Activated CD8-positive, alpha-beta memory T cell treated with anti-CD3 and anti-CD28 coated beads for 48 hours (primary cell): ENCODE data around the gene PCDHA4.
"Not testable (repeated sequence)": the region's sequence is repeated elsewhere in the genome, so short reads cannot be mapped to it uniquely, and the experiment has no call there.

ENCODE experiments used
- DNase-seq, 3 experiments: peaks; one replicate each; pipeline ENCODE4 v3.0.0-alpha.2; 2020; ENCODE audit warnings: low read depth in 2 of 3, low spot score in 2 of 3

The PCDHA4 gene

DNA sequence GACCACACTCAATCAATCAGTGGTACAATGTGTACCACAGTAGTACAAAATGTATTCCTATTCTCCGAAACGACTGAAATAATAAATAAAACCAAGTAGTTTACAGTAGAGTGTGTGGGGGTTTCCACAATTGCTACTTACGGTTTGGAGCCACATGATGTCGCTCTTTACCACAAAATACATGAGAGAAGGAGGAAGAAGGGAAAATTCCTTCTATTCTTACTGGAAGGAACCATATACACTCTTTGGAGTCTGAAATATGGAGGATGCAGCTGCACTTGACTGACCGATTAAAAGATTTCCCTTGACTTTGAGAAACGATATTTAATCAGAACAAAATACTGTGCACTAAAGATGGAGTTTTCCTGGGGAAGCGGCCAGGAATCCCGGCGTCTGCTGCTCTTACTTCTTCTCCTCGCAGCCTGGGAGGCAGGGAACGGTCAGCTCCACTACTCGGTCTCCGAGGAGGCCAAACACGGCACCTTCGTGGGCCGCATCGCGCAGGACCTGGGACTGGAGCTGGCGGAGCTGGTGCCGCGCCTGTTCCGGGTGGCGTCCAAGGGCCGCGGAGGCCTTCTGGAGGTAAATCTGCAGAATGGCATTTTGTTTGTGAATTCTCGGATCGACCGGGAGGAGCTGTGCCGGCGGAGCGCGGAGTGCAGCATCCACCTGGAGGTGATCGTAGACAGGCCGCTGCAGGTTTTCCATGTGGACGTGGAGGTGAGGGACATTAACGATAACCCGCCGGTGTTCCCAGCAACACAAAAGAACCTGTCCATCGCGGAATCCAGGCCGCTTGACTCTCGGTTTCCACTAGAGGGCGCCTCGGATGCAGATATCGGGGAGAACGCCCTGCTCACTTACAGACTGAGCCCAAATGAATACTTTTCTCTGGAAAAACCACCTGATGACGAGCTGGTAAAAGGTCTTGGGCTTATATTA, at the start of gene PCDHA4:
Gene PCDHA4, plus strand, starts transcription at position 235 of the 942 bp plus-strand sequence.
- no peak for DNase-seq

DNA sequence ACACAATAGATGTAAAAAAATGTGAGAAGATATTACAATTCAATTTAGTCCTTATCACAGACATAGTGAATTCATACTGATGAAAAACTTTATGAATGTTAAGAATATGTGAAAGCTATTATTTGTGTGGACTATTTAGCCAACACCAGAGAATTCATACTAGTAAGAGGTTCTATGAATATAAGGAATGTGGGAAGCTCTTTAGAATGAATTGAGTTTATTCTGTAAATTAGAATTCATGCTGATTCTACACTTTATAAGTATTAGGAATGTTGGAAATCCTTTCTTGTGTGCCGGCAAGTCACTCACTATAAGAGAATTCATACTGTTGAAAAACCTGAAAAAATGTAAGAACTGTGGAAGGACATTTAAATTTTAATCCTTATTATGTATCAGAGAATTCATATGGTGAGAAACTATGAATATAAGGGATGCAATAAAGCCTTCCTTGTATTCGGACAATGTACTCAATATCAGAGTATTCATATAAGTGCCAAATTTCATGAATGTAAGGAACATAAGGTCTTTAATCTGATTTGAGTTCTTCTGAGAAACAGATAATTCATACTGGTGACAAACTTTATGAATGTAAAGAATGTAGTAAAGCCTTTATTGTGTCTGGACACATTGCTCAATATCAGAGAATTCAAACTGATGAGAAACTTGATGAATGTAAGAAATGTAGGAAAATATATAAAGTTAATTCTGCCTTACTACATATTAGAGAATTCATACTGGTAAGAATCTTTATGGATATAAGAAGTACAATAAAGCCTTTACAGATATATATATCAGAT, 42.5 kb upstream of the PCDHA4 start:
- no peak for DNase-seq

DNA sequence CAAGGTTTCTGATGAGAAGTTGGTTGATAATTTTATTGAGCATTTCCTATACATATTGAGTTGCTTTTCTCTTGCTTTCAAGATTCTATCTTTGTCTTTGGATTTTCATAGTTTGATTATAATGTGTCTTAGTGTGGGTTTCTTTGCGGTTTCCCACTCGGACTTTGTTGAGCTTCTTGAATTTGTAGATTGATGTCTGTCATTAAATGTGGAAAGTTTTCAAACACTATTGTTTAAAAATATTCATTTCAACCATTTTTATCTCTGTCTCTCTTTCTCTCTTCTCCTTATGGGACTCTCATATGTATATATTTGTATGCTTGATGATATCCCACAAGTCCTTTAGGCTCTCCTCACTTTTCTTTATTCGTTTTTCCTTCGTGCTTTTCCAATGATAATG, 39.4 kb upstream of the PCDHA4 start:
- DNase-seq, result no peak

DNA sequence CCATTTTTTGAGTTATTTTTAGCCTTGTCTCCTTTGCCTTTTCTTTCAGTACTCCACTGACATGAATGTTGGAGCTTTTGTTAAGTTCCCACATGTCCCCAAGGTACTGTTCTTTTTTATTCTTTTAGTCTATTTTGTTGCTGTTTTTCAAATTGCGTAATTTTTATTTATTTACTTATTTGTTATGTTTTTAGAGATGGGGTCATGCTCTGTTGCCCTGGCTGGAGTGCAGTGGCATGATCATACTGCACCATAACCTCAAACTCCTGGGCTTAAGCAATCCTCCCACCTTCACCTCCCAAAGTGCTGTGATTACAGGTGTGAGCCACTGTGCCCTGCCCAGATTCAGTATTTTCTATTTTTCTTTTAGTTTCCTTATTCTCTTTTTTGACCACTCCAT, 26.4 kb upstream of the PCDHA4 start:
- DNase-seq, result no peak

DNA sequence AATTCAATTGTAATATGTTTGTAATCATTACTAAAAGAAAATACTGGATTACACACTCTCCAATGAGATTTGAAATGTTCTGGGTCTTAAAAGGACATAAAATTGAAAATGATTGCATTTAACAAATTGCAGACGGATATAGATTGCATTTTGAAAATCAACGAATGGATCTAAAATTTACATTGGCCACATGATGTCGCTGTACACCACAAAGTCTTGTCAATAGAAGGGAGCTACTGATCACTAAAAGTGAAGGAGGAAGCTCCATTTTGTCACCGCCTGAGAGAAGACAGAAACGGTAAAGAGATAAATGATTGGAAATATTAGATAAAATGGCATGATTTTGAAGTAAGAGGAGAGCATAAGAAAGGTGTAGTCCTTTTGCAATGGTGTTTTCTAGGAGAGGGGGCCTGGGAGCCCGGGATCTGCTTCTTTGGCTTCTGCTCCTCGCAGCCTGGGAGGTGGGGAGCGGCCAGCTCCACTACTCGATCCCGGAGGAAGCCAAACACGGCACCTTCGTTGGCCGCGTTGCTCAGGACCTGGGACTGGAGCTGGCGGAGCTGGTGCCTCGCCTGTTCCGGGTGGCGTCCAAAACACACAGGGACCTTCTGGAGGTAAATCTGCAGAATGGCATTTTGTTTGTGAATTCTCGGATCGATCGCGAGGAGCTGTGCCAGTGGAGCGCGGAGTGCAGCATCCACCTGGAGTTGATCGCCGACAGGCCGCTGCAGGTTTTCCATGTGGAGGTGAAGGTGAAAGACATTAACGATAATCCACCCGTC, 20.8 kb upstream of the PCDHA4 start, which contains the start of gene PCDHA1:
Gene PCDHA1, plus strand, starts transcription at position 236 of the 782 bp plus-strand sequence.
- DNase-seq, result no peak

DNA sequence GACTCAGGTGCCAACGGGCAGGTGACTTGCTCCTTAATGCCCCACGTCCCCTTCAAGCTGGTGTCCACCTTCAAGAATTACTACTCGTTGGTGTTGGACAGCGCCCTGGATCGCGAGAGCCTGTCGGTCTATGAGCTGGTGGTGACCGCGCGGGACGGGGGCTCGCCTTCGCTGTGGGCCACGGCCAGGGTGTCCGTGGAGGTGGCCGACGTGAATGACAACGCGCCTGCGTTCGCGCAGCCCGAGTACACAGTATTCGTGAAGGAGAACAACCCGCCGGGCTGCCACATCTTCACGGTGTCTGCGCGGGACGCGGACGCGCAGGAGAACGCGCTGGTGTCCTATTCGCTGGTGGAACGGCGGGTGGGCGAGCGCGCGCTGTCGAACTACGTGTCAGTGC, 19.4 kb upstream of the PCDHA4 start:
- DNase-seq, result not testable (repeated sequence)

DNA sequence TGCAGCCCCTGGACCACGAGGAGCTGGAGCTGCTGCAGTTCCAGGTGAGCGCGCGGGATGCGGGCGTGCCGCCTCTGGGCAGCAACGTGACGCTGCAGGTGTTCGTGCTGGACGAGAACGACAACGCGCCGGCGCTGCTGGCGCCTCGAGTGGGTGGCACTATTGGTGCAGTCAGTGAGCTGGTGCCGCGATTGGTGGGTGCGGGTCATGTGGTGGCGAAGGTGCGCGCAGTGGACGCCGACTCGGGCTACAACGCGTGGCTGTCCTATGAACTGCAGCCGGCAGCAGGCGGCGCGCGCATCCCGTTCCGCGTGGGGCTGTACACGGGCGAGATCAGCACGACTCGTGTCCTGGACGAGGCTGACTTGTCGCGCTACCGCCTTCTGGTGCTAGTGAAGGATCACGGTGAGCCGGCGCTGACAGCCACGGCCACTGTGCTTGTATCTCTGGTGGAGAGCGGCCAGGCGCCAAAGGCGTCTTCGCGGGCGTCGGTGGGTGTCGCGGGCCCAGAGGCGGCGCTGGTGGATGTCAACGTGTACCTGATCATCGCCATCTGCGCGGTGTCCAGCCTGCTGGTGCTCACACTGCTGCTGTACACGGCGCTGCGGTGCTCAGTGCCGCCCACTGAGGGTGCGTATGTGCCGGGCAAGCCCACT, 18.9 kb upstream of the PCDHA4 start:
- not testable (repeated sequence) for DNase-seq

DNA sequence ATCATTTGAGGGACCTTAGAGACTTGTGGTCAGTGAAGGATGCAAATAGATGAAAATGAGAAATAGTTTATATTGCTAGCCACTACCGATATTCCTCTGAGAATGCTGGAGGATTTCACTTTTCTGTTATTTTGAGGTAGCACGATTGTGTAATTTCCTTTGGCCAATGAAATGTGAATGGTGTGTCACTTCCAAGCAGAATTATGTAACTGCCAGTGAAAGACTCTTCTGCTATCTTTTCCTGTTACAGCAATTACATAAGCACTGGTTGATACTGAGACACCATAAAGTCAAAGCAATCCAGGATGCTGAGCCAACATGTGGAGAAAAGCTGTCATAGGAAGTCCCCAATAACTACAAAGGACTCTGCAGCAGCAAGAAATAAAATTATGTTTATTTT, 15.8 kb upstream of the PCDHA4 start:
- DNase-seq, result no peak

DNA sequence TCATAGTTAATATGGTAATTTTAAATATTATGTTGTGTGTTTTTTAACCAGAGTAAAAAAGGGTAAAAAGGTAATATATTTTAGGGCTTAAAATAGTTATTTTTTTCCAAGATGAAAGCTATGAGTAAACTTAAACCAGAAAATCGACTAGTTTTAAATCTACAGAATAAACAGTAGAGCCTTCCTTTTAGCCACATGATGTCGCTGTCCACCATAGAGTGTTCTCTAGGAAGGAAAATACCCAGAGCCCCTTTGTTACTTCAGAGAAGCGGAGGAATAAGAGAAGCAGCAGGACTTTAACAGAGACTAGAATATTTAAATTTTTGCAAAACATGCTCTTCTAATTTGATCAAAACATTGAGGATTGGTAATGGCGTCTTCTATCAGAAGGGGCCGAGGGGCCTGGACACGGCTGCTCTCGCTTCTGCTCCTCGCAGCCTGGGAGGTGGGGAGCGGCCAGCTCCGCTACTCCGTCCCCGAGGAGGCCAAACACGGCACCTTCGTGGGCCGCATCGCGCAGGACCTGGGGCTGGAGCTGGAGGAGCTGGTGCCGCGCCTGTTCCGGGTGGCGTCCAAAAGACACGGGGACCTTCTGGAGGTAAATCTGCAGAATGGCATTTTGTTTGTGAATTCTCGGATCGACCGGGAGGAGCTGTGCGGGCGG, 12.1 kb upstream of the PCDHA4 start, which contains the start of gene PCDHA2:
Gene PCDHA2, plus strand, starts transcription at position 258 of the 664 bp plus-strand sequence.
- no peak for DNase-seq

DNA sequence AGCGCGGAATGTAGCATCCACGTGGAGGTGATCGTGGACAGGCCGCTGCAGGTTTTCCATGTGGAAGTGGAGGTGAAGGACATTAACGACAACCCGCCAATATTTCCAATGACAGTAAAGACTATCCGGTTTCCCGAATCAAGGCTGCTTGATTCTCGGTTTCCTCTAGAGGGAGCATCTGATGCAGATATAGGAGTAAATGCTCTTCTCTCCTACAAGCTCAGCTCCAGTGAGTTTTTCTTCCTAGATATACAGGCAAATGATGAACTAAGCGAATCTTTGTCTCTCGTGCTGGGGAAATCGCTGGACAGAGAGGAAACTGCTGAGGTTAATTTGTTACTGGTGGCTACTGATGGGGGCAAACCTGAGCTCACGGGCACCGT, 11.6 kb upstream of the PCDHA4 start:
- no peak for DNase-seq

DNA sequence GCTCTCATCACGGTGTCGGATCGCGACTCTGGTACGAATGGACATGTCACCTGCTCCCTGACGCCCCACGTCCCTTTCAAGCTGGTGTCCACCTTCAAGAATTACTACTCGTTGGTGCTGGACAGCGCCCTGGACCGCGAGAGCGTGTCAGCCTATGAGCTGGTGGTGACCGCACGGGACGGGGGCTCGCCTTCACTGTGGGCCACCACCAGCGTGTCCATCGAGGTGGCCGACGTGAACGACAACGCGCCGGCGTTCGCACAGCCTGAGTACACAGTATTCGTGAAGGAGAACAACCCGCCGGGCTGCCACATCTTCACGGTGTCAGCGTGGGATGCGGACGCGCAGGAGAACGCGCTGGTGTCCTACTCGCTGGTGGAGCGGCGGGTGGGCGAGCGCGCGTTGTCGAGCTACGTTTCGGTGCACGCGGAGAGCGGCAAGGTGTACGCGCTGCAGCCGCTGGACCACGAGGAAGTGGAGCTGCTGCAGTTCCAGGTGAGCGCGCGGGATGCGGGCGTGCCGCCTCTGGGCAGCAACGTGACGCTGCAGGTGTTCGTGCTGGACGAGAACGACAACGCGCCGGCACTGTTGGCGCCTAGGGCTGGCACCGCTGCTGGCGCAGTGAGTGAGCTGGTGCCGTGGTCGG, 10.7 kb upstream of the PCDHA4 start:
- not testable (repeated sequence) for DNase-seq

DNA sequence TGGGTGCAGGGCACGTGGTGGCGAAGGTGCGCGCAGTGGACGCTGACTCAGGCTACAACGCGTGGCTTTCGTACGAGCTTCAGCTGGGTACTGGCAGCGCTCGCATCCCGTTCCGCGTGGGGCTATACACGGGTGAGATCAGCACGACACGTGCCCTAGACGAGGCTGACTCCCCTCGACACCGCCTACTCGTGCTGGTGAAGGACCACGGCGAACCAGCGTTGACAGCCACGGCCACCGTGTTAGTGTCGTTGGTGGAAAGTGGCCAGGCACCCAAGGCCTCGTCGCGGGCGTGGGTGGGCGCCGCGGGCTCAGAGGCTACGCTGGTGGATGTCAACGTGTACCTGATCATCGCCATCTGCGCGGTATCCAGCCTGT, 10.2 kb upstream of the PCDHA4 start:
- DNase-seq, result no peak

DNA sequence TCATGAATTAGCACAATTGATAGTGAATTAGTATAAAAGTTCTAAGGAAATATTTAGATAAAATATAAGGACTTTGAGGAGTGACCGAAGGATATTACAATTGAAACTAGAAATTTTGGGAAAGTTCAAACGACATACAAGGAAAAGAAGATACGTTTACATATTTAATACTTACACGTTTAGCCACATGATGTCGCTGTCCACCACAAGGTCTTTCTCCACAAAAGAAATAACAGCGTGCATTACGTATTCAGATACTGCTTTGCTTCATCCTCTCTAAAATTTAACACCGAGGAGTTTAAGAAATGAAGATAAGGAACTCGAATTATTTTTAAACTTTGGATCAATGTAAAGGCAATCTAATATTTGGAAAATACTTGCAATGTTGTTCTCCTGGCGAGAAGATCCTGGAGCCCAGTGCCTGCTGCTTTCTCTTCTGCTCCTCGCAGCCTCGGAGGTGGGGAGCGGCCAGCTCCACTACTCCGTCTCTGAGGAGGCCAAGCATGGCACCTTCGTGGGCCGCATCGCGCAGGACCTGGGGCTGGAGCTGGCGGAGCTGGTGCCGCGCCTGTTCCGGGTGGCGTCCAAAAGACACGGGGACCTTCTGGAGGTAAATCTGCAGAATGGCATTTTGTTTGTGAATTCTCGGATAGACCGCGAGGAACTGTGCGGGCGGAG, 5.9 kb upstream of the PCDHA4 start, which contains the start of gene PCDHA3:
Gene PCDHA3, plus strand, starts transcription at position 242 of the 678 bp plus-strand sequence.
- DNase-seq, result no peak

DNA sequence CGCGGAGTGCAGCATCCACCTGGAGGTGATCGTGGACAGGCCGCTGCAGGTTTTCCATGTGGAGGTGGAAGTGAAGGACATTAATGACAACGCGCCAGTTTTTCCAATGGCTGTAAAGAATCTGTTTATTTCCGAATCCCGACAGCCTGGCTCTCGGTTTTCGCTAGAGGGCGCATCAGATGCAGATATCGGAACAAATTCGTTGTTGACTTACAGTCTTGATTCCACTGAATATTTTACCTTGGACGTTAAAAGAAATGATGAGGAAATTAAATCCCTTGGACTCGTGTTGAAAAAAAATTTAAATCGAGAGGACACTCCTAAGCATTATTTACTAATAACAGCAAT, 5.4 kb upstream of the PCDHA4 start:
- no peak for DNase-seq

DNA sequence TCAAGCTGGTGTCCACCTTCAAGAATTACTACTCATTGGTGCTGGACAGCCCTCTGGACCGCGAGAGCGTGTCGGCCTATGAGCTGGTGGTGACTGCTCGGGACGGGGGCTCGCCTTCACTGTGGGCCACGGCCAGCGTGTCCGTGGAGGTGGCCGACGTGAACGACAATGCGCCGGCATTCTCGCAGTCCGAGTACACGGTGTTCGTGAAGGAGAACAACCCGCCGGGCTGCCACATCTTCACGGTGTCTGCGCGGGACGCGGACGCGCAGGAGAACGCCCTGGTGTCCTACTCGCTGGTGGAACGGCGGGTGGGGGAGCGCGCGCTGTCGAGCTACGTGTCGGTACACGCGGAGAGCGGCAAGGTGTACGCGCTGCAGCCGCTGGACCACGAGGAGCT, 4.5 kb upstream of the PCDHA4 start:
- DNase-seq, result not testable (repeated sequence)

DNA sequence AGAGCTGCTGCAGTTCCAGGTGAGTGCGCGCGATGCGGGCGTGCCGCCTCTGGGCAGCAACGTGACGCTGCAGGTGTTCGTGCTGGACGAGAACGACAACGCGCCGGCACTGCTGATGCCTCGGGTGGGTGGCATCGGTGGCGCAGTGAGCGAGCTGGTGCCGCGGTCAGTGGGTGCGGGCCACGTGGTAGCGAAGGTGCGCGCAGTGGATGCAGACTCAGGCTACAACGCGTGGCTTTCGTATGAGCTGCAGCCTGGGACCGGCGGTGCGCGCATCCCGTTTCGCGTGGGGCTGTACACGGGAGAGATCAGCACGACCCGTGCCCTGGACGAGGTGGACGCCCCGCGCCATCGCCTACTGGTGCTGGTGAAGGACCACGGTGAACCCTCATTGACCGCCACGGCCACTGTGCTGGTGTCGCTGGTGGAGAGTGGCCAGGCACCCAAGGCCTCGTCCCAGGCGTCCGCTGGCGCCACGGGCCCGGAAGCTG, 4.0 kb upstream of the PCDHA4 start:
- no peak for DNase-seq

DNA sequence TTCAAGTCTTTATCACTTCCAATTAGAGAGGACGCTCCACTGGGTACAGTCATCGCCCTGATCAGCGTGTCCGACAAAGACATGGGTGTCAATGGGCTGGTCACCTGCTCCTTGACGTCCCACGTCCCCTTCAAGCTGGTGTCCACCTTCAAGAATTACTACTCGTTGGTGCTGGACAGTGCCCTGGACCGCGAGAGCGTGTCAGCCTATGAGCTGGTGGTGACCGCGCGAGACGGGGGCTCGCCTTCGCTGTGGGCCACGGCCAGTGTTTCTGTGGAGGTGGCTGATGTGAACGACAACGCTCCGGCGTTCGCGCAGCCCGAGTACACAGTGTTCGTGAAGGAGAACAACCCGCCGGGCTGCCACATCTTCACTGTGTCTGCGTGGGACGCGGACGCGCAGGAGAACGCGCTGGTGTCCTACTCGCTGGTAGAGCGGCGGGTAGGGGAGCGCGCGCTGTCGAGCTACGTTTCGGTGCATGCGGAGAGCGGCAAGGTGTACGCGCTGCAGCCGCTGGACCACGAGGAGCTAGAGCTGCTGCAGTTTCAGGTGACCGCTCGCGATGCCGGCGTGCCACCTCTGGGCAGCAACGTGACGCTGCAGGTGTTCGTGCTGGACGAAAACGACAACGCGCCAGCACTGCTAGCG, 1.5 kb downstream of the PCDHA4 start:
- not testable (repeated sequence) for DNase-seq

DNA sequence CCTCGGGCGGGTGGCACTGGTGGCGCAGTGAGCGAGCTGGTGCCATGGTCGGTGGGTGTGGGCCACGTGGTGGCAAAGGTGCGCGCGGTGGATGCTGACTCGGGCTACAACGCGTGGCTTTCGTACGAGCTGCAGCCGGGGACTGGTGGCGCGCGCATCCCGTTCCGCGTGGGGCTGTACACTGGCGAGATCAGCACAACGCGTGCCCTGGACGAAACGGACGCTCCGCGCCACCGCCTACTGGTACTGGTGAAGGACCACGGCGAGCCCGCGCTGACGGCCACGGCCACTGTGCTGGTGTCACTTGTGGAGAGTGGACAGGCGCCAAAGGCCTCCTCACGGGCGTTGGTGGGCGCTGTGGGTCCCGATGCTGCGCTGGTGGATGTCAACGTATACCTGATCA, 2.0 kb downstream of the PCDHA4 start:
- DNase-seq, result no peak
